Left lung (tissue), 10 donors: Measurements from ENCODE around the gene NDEL1. TPM values are rescaled to one million over a fixed set of nuclear protein-coding genes. Genes with fewer than 3 reads are reported as not detected.

ENCODE experiments used
- ATAC-seq: fragments of 200-7000 bp; cut with Tn5 transposase; one replicate; pipeline ENCODE4 v1.9.1; 2020; ENCODE audit warnings: moderate library complexity
- DNase-seq, 4 donors: peaks; one replicate each; pipeline ENCODE4 v3.0.0-alpha.2; 2013 to 2020
- H3K27ac ChIP-seq, 2 donors: fragments of 200-600 bp; sonication (generic) in 1 of 2; one replicate each; pipeline versions ENCODE4 v1.5.0 to v1.8.0; 2020 to 2021
- H3K27me3 ChIP-seq, 2 donors: fragments of 200-600 bp; sonication (generic) in 1 of 2; one replicate each; pipeline versions ENCODE4 v1.5.0 to v1.8.0; 2020 to 2021
- H3K36me3 ChIP-seq, 2 donors: fragments of 200-600 bp; sonication (generic) in 1 of 2; one replicate each; pipeline versions ENCODE4 v1.5.0 to v1.8.0; 2020 to 2021
- H3K4me1 ChIP-seq, 2 donors: fragments of 200-600 bp; one replicate each; pipeline ENCODE4 v1.8.0; 2021
- H3K4me3 ChIP-seq, 2 donors: fragments of 200-600 bp; sonication (generic) in 1 of 2; one replicate each; pipeline versions ENCODE4 v1.5.0 to v1.8.0; 2020 to 2021; ENCODE audit warnings: mild to moderate bottlenecking in 1 of 2
- H3K9me3 ChIP-seq, 2 donors: fragments of 200-600 bp; sonication (generic) in 1 of 2; one replicate each; pipeline versions ENCODE4 v1.5.0 to v1.8.0; 2020 to 2021
- CTCF ChIP-seq, 2 donors: fragments of 200-600 bp; sonication (generic) in 1 of 2; IDR thresholded peaks; one replicate each; pipeline versions ENCODE4 v1.5.0 to v1.8.0; 2021; ENCODE audit warnings: antibody characterized with exemption in 2 of 2
- intact Hi-C, 2 donors: fragments of 100-400 bp; cut with DNase I; formaldehyde crosslinking; loops; one replicate each; pipeline versions ENCODE4 v1.11.2 to v1.14.2; 2022
- polyA plus RNA-seq, 6 donors: library from polyadenylated mRNA; unstranded; fragments of 120-200 nt; gene quantifications; one replicate each; pipeline ENCODE4 v1.2.1, GENCODE V29; 2013; ENCODE audit not compliant: insufficient read length in 6 of 6
- total RNA-seq, 2 donors: library from RNA; stranded (reverse); fragmentation: NEBNext Ultra II Directional; extraction: Animal tissue kit (Norgen Biotek cat#: 25700); gene quantifications; one replicate each; pipeline ENCODE4 v1.2.1, GENCODE V29; 2021
- donor health status: DM: no; HTN: yes; CAD: no.
- donor health status: DM: no; HTN: no; CAD: no.

The NDEL1 gene
- total and polyA plus RNA-seq, 8 donors, result 57.7 to 84.1 (median 71.0) TPM

GRCh38 chr17:8473451-8474192, 37.9 kb downstream of the NDEL1 start:
- peaks cover 0 to 100% of the 10 kb centered on the region in 2 donors for H3K36me3 ChIP-seq
- no peaks in the 10 kb centered on the region for H3K9me3 ChIP-seq
- H3K4me1 ChIP-seq, result peaks cover 0 to 4% of the 10 kb centered on the region in 2 donors
- TF ChIP-seq CTCF (IDR thresholded peaks at IDR 0.05), result no peak
- ATAC-seq (no peak), DNase-seq (no peak)
- no peaks in the 10 kb centered on the region for H3K27me3 ChIP-seq
- H3K27ac ChIP-seq, result no peak overlapping the region
- H3K4me3 ChIP-seq, result no peak overlapping the region
- intact Hi-C loops, result no loop called here

- H3K27ac ChIP-seq, result no peak overlapping the region
- no peaks in the 10 kb centered on the region for H3K9me3 ChIP-seq
- no peak overlapping the region for H3K4me3 ChIP-seq
- ATAC-seq (no peak), DNase-seq (no peak)
- TF ChIP-seq CTCF (IDR thresholded peaks at IDR 0.05), result no peak
- intact Hi-C loops, result no loop called here
- peaks cover 0 to 4% of the 10 kb centered on the region in 2 donors for H3K4me1 ChIP-seq
- peaks cover 0 to 93% of the 10 kb centered on the region in 2 donors for H3K36me3 ChIP-seq
- no peaks in the 10 kb centered on the region for H3K27me3 ChIP-seq
Measured at GRCh38 chr17:8474826-8475225, 39.1 kb downstream of the NDEL1 start.

- no peaks in the 10 kb centered on the region for H3K27me3 ChIP-seq
- H3K4me3 ChIP-seq, result no peak overlapping the region
- intact Hi-C loops, result no loop called here
- H3K9me3 ChIP-seq, result no peaks in the 10 kb centered on the region
- no peak for TF ChIP-seq CTCF (IDR thresholded peaks at IDR 0.05)
- H3K27ac ChIP-seq, result no peak overlapping the region
- ATAC-seq, result no peak
- peaks cover 0 to 7% of the 10 kb centered on the region in 2 donors for H3K4me1 ChIP-seq
- peaks cover 0 to 93% of the 10 kb centered on the region in 2 donors for H3K36me3 ChIP-seq
- DNase-seq, result no peak
Measured at GRCh38 chr17:8475227-8475626, 39.5 kb downstream of the NDEL1 start.

GRCh38 chr17:8475781-8476180, 40.1 kb downstream of the NDEL1 start:
- H3K4me3 ChIP-seq, result no peak overlapping the region
- H3K36me3 ChIP-seq, result peaks cover 0 to 92% of the 10 kb centered on the region in 2 donors
- peaks cover 0 to 5% of the 10 kb centered on the region in 2 donors for H3K4me1 ChIP-seq
- no peaks in the 10 kb centered on the region for H3K27me3 ChIP-seq
- ATAC-seq, result no peak
- no peak for TF ChIP-seq CTCF (IDR thresholded peaks at IDR 0.05)
- DNase-seq, result no peak
- no peaks in the 10 kb centered on the region for H3K9me3 ChIP-seq
- intact Hi-C loops, result no loop called here
- H3K27ac ChIP-seq, result no peak overlapping the region

- Histone ChIP-seq H3K4me1 (peaks cover 0 to 5% of the 10 kb centered on the region in 2 donors), H3K4me3 (no peak overlapping the region), H3K27ac (no peak overlapping the region), H3K36me3 (peaks cover 0 to 92% of the 10 kb centered on the region in 2 donors), H3K27me3 (no peaks in the 10 kb centered on the region), H3K9me3 (no peaks in the 10 kb centered on the region)
- ATAC-seq (no peak), DNase-seq (no peak)
- TF ChIP-seq CTCF (IDR thresholded peaks at IDR 0.05), result no peak
- intact Hi-C loops, result no loop called here
Measured at GRCh38 chr17:8476741-8477140, 41.1 kb downstream of the NDEL1 start.
